Endometrium (tissue), 2 donors: ENCODE data around the gene PIGQ.

Experiments used
- FAIRE-seq: peaks from 2 replicates; lab custom pipeline; 2012; peaks lifted over from hg19 to GRCh38; lab: Jason Lieb, UNC
- donor health status: control.
- donor health status: control.

PIGQ gene

GRCh38 chr16:569445-570254, at the start of gene PIGQ:
TSS of gene PIGQ (plus strand) at chr16:569968. CDS start at chr16:574075, 4,107 bp downstream.
- no peak for FAIRE-seq

GRCh38 chr16:520847-521246, 48.9 kb upstream of the PIGQ start:
- FAIRE-seq = no peak

- no peak for FAIRE-seq
Observed at GRCh38 chr16:521381-522210, 48.2 kb upstream of the PIGQ start.

GRCh38 chr16:522320-523096, 47.3 kb upstream of the PIGQ start:
- FAIRE-seq = no peak

- FAIRE-seq = no peak
Observed at GRCh38 chr16:523097-523741, 46.5 kb upstream of the PIGQ start.

- no peak for FAIRE-seq
Observed at GRCh38 chr16:524274-525040, 45.3 kb upstream of the PIGQ start.

GRCh38 chr16:525123-525519, 44.6 kb upstream of the PIGQ start:
- no peak for FAIRE-seq

- no peak for FAIRE-seq
Observed at GRCh38 chr16:525520-526180, 44.1 kb upstream of the PIGQ start.

- no peak for FAIRE-seq
Observed at GRCh38 chr16:526181-527014, 43.4 kb upstream of the PIGQ start.

- no peak for FAIRE-seq
Observed at GRCh38 chr16:527015-527903, 42.5 kb upstream of the PIGQ start, which contains the start of gene CAPN15. TSS of gene CAPN15 (plus strand) at chr16:527712. CDS start at chr16:546839, 19,127 bp downstream.

- FAIRE-seq = no peak
Observed at GRCh38 chr16:528111-529011, 41.4 kb upstream of the PIGQ start.

- FAIRE-seq = no peak
Observed at GRCh38 chr16:529012-529575, 40.7 kb upstream of the PIGQ start.

- FAIRE-seq = no peak
Observed at GRCh38 chr16:530111-530817, 39.5 kb upstream of the PIGQ start.

GRCh38 chr16:531494-532125, 38.2 kb upstream of the PIGQ start:
- FAIRE-seq = no peak

GRCh38 chr16:533391-534123, 36.2 kb upstream of the PIGQ start:
- FAIRE-seq = no peak
